ENCODE data around the gene FKBP3.

- TF ChIP-seq EZH2 (IDR thresholded peaks at IDR 0.05): no peak
- TF ChIP-seq POLR2AphosphoS5 (IDR thresholded peaks at IDR 0.05; ENCODE audit: borderline replicate concordance, low read depth, low read length): no peak
These were observed 42.8 kb upstream of the FKBP3 start for GRCh38 chr14:45177076-45177475.

All from SK-N-MC (cell line).